ENCODE measurements around the gene LETM1.

The LETM1 gene

DNA sequence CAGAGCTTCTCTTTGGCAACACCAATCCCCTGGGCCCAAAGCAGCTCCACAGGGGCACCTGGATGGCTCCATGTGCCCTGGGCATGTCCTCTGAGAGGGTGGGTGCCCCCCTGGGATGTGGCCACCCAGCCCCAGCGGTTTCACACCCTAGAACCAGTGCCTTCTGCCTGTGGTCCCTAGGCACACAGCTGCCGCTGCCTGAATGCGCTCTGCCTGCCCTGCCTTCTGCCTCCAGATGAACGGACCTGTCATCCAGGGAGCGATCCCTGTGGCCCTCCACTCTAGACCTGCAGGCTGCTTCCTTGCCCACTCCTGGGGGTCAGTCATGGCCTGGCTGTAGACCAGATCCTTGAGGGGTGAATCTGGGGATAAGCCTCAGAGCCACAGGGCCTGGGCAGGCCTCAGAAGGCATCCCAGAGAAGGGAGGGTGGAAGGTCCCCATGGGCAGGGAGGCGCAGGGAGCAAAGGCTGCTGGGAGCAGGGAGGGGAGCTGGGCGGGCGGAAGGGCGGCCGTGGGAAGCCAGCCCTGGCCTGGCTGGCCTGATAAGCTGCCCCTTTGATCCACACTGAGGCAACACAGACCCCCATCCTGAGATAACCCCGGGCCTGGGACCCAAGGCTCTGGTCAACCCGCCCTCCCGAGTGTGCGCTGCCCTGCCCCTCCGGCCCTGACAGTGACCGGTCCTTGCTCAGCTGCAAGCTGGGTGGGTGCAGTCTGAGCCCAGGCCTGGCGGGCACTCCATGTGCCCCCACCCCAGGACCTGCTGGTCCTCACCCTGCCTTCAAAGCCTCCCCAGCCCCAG, 71.0 kb downstream of the LETM1 start:
- Histone ChIP-seq H3K36me3 (ENCODE audit: control insufficient read depth, insufficient read depth, low read length) (no peaks in the 10 kb centered on the region), H3K4me1 (ENCODE audit: control insufficient read depth, insufficient read depth, low read length, poor library complexity, severe bottlenecking) (peaks cover 3% of the 10 kb centered on the region), H3K27ac (ENCODE audit: low read depth, low read length, severe bottlenecking) (peak overlapping the region; percentile 64), H3K9me3 (ENCODE audit: control insufficient read depth, low read length) (no peaks in the 10 kb centered on the region), H3K4me3 (ENCODE audit: extremely low read depth, insufficient read depth, low read length, poor library complexity, severe bottlenecking) (no peak overlapping the region)
- WGBS, 2 experiments (ENCODE audit: insufficient coverage in 2 of 2) = 79% methylated on average over 13 to 17 of the region's 17 CpGs

DNA sequence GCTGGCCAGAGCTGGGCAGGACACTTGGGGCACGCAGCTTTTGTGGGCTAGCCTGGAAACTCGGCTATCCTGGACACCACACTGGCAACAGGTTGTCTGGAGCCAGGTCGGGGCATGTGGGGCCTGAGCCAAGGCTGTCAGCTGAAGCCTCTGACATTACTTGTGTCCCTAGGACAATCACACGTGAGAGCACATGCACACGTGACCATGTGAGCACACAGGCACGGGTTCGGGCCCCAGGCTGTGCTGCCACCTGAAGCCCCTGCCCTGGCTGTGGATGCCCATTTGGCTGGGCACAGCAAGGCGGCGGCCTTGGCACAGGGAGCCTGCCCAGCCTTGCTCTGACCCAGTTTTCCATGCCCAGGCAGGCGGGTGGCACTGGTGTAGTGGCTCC, 71.6 kb downstream of the LETM1 start:
- Histone ChIP-seq H3K27ac (ENCODE audit: low read depth, low read length, severe bottlenecking) (peak overlapping the region; percentile 53), H3K4me3 (ENCODE audit: extremely low read depth, insufficient read depth, low read length, poor library complexity, severe bottlenecking) (no peak overlapping the region), H3K9me3 (ENCODE audit: control insufficient read depth, low read length) (no peaks in the 10 kb centered on the region), H3K4me1 (ENCODE audit: control insufficient read depth, insufficient read depth, low read length, poor library complexity, severe bottlenecking) (peaks cover 3% of the 10 kb centered on the region), H3K36me3 (ENCODE audit: control insufficient read depth, insufficient read depth, low read length) (no peaks in the 10 kb centered on the region)
- 89 to 94% methylated on average over 9 to 10 of the region's 10 CpGs for WGBS, 2 experiments (ENCODE audit: insufficient coverage in 2 of 2)

DNA sequence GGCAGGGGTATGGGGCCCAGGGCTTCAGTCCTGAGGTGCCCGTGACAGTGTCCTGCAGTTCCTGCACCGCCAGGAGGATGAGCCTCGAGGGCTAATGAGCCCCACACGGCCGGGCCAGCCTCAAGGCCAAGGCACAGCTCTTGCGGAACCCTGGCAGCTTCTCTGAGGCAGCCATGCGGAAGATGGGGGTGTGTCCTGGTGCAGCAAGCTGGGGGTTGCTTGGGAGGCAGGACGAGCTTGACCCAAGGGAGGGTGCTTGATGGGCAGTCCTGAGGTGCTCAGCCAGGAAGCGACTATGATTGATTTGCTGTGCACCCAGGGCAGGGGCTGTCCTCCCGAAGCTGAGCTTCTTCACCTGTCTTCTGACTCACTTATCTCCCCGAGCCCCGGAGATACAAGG, 72.0 kb downstream of the LETM1 start:
- peaks cover 4% of the 10 kb centered on the region for H3K4me1 ChIP-seq (ENCODE audit: control insufficient read depth, insufficient read depth, low read length, poor library complexity, severe bottlenecking)
- H3K4me3 ChIP-seq (ENCODE audit: extremely low read depth, insufficient read depth, low read length, poor library complexity, severe bottlenecking) = no peak overlapping the region

DNA sequence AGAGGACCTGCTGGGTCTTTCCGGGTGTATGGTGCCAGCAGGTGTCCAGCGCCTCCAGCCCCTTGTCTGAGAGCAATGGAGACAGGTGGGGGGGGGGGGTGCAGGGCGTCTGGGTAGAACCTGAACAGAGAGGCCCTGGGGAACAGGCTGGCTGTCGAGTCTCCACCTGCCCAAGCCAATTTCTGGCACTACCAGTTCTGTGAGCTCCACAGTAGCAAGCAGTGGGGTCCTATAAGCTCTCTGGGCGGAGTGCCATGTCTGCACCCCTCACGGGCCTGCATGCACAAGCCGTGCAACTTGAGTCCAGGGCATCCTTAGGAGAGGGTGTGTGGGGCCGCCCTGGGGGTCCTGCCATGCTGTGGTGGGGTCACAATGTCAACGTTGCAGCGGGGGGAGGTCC, 72.9 kb downstream of the LETM1 start:
- no peak overlapping the region for H3K4me3 ChIP-seq (ENCODE audit: extremely low read depth, insufficient read depth, low read length, poor library complexity, severe bottlenecking)
- no peaks in the 10 kb centered on the region for H3K9me3 ChIP-seq (ENCODE audit: control insufficient read depth, low read length)
- WGBS, 2 experiments (ENCODE audit: insufficient coverage in 2 of 2) = 87 to 96% methylated on average over 4 to 5 of the region's 10 CpGs
- peaks cover 14% of the 10 kb centered on the region for H3K4me1 ChIP-seq (ENCODE audit: control insufficient read depth, insufficient read depth, low read length, poor library complexity, severe bottlenecking)
- no peaks in the 10 kb centered on the region for H3K36me3 ChIP-seq (ENCODE audit: control insufficient read depth, insufficient read depth, low read length)
- H3K27ac ChIP-seq (ENCODE audit: low read depth, low read length, severe bottlenecking) = no peak overlapping the region

More for the DNA sequence above, 72.0 kb downstream of the LETM1 start:
- Histone ChIP-seq H3K27ac (ENCODE audit: low read depth, low read length, severe bottlenecking) (no peak overlapping the region), H3K9me3 (ENCODE audit: control insufficient read depth, low read length) (no peaks in the 10 kb centered on the region), H3K36me3 (ENCODE audit: control insufficient read depth, insufficient read depth, low read length) (no peaks in the 10 kb centered on the region)
- 83 to 90% methylated on average over 9 to 12 of the region's 12 CpGs for WGBS, 2 experiments (ENCODE audit: insufficient coverage in 2 of 2)

DNA sequence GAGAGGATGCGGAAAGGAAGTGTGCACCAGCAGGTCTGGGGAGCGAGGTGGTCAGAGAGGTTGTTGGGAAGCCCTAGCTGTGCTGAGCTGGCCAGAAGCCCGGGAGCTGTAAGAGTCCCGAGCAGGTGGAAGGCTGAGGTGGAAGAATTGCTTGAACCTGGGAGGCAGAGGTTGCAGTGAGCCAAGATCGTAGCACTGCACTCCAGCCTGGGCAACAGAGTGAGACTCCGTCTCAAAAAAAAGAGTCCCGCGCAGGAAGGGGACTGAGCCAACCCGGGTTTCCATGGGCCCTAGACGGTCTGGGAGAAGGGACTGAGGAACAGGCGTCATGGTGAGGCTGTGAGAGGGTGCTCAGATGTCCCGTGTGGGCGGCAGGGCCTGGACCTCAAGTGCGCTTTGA, 75.5 kb downstream of the LETM1 start:
- Histone ChIP-seq H3K4me1 (ENCODE audit: control insufficient read depth, insufficient read depth, low read length, poor library complexity, severe bottlenecking) (peaks cover 24% of the 10 kb centered on the region), H3K4me3 (ENCODE audit: extremely low read depth, insufficient read depth, low read length, poor library complexity, severe bottlenecking) (no peak overlapping the region), H3K9me3 (ENCODE audit: control insufficient read depth, low read length) (no peaks in the 10 kb centered on the region), H3K36me3 (ENCODE audit: control insufficient read depth, insufficient read depth, low read length) (no peaks in the 10 kb centered on the region), H3K27ac (ENCODE audit: low read depth, low read length, severe bottlenecking) (no peak overlapping the region)
- WGBS, 2 experiments (ENCODE audit: insufficient coverage in 2 of 2) = 95 to 96% methylated on average over 14 of the region's 14 CpGs

DNA sequence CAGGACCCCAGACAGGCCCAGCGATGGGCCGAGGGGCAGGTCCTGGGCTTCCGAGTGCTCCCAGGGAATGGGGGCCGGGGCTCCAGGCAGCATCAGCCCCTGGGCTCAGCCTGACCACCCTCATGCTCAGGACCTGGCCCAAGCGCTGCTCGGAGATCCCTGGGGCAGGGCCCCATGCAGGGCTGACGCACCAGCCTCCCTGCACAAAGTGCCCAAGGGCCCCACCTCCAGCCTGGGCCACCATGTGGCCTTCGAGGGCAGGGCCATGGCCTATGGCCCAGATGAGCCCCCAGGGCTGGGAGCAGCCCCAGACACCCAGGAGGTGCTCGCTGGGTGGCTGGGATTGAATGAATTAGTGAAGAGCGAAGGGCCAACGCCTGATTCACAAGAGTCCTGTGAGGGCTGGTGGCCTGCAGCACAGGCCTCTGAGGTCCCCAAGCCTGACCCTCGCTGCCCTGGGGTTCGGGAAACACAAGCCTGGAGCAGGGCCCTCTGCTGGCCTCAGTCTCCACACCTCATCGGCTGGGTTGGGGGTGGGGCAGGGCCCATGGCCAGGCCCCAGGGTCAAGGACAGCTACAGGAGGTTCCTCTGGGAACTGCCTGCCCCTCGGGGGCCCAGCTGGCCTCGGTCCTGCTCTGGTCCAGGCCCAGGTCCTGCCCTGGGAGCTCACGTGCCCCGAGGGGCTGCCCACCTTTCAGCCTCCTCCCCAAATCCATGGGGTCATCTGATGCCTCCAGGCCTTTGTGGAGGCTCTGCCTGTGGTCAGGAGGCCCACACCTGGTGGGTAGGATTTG, 76.2 kb downstream of the LETM1 start:
- Histone ChIP-seq H3K4me3 (ENCODE audit: extremely low read depth, insufficient read depth, low read length, poor library complexity, severe bottlenecking) (no peak overlapping the region), H3K27ac (ENCODE audit: low read depth, low read length, severe bottlenecking) (no peak overlapping the region)

DNA sequence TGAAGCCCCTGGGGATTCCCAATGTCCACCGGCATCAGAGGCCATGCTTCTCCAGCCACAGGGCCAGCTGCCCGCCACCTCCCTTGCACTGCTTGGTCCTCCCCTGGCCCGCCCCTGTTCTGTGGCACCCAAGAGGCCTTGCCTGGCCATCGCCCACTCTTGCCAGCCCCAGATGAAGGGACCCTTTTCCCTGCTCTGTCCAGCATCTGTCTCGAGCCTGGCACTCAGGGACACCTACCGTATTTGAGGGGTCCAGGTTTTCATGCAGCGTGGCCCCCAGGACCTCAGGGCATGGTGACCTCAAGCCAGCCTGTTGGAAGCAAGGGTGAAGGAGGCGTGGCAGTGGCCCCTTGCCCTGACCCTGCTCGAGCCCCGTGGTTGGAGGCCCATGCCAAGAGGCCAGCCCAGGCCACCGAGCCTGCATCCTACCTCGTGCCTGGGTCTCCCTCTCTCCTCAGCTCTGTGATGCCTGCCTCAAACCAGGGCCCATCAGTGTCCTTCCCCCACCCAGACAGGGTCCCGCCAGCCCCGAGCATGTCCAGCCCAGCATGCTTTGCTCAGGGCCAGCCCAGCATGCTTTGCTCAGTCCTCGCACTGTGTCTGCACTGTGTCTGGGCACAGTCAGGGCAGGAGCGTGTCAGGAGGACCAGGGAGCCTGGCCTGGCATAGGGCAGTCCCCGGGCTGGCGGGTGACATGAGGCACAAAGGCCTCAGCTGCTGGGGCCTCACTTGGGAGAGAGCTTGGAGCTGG, 77.1 kb downstream of the LETM1 start:
- Histone ChIP-seq H3K27ac (ENCODE audit: low read depth, low read length, severe bottlenecking) (peak overlapping the region; percentile 76), H3K4me3 (ENCODE audit: extremely low read depth, insufficient read depth, low read length, poor library complexity, severe bottlenecking) (no peak overlapping the region), H3K36me3 (ENCODE audit: control insufficient read depth, insufficient read depth, low read length) (no peaks in the 10 kb centered on the region), H3K9me3 (ENCODE audit: control insufficient read depth, low read length) (no peaks in the 10 kb centered on the region), H3K4me1 (ENCODE audit: control insufficient read depth, insufficient read depth, low read length, poor library complexity, severe bottlenecking) (peaks cover 21% of the 10 kb centered on the region)
- 89 to 96% methylated on average over 14 to 17 of the region's 18 CpGs for WGBS, 2 experiments (ENCODE audit: insufficient coverage in 2 of 2)

More for the DNA sequence above, 76.2 kb downstream of the LETM1 start:
- Histone ChIP-seq H3K4me1 (ENCODE audit: control insufficient read depth, insufficient read depth, low read length, poor library complexity, severe bottlenecking) (peaks cover 24% of the 10 kb centered on the region), H3K36me3 (ENCODE audit: control insufficient read depth, insufficient read depth, low read length) (no peaks in the 10 kb centered on the region), H3K9me3 (ENCODE audit: control insufficient read depth, low read length) (no peaks in the 10 kb centered on the region)
- 86 to 90% methylated on average over 12 to 16 of the region's 18 CpGs for WGBS, 2 experiments (ENCODE audit: insufficient coverage in 2 of 2)

DNA sequence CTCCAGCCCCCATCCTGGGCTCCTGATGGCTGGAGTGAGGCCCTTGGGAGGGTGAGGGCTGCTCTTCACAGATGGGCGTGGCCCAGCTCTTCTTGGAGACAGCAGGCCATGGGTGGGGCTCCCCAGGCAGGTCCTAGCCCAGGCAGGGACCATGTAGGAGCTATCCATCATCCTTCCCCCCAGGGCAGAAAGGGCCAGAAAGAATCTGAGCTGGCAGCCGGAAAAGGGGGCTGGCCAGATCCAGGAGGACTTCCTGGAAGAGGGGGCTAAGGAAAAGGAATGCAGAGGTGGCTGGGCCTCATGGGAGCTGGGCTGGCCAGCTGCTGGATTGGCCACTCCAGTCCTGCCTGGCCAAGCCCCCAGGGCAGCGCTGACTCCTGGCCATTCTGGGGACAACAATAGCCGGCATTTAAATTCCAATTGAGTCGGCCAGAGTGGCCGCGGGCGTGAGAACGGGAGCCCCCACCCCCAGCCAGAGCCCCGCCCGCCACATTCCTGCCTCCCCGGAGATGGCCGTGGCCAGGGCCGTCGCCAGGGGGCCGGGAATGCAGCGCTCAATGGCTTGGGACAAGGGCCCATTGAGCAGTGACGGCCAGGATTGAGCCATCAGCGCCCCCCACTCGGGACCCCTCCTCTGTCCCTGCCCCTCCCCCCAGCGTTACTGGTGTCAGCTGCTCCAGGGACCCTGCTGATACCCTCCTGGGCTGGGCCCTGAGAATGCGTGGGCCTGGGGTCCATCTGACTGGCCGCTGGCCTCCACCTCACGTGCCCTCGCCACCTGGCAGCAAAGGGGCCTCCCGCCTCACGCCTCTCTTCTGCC, 77.9 kb downstream of the LETM1 start:
- Histone ChIP-seq H3K27ac (ENCODE audit: low read depth, low read length, severe bottlenecking) (peak overlapping the region; percentile 76), H3K36me3 (ENCODE audit: control insufficient read depth, insufficient read depth, low read length) (no peaks in the 10 kb centered on the region), H3K4me1 (ENCODE audit: control insufficient read depth, insufficient read depth, low read length, poor library complexity, severe bottlenecking) (peaks cover 21% of the 10 kb centered on the region), H3K9me3 (ENCODE audit: control insufficient read depth, low read length) (no peaks in the 10 kb centered on the region), H3K4me3 (ENCODE audit: extremely low read depth, insufficient read depth, low read length, poor library complexity, severe bottlenecking) (no peak overlapping the region)
- WGBS, 2 experiments (ENCODE audit: insufficient coverage in 2 of 2) = 21 to 26% methylated on average over 26 to 27 of the region's 27 CpGs

DNA sequence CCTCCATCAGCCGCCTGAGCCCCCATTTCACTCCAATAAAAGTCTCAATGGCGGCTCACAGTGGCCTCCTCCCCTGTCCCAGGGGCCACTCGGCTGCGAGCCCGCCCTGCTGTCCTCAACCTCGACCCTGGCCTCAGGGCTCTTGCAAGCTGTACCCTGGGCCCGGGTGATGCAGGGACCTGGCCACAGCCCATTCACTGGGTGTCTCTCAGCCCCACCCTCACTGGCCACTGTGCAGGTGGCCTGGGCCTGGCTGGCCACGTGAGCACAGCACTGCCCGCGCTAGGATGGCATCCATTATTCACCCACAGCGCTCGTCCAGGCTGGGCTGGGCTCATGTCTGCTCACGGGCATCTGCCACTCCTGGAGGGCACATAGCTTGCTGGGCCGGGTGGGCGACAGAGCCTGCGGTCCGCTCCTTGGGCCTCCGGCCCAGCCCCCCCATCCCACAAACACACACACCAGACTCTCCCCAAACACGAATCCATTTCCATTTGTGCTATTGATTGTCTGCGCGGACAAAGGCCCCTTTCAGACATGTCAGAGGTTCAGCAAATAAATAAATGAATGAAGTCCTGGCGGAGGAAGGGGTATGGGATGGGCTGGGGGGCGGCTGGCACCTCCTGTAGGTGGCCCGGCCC, 79.3 kb downstream of the LETM1 start:
- Histone ChIP-seq H3K27ac (ENCODE audit: low read depth, low read length, severe bottlenecking) (no peak overlapping the region), H3K4me3 (ENCODE audit: extremely low read depth, insufficient read depth, low read length, poor library complexity, severe bottlenecking) (no peak overlapping the region), H3K4me1 (ENCODE audit: control insufficient read depth, insufficient read depth, low read length, poor library complexity, severe bottlenecking) (peaks cover 21% of the 10 kb centered on the region), H3K9me3 (ENCODE audit: control insufficient read depth, low read length) (no peaks in the 10 kb centered on the region), H3K36me3 (ENCODE audit: control insufficient read depth, insufficient read depth, low read length) (no peaks in the 10 kb centered on the region)
- 87% methylated on average over 19 to 20 of the region's 24 CpGs for WGBS, 2 experiments (ENCODE audit: insufficient coverage in 2 of 2)

Measured in mesodermal cell (in vitro differentiated cells).